Epithelial cell of prostate (primary cell): ENCODE results near the gene LRBA.

ENCODE experiments used
- DNase-seq: peaks from one replicate; pipeline ENCODE4 v3.0.0-alpha.2; 2011; ENCODE audit warnings: low read depth, low spot score
- H3K27ac ChIP-seq: fragments of 450-650 bp; 2 replicates; pipeline ENCODE4 v1.5.1; 2017; ENCODE audit warnings: mild to moderate bottlenecking

Gene LRBA

DNA sequence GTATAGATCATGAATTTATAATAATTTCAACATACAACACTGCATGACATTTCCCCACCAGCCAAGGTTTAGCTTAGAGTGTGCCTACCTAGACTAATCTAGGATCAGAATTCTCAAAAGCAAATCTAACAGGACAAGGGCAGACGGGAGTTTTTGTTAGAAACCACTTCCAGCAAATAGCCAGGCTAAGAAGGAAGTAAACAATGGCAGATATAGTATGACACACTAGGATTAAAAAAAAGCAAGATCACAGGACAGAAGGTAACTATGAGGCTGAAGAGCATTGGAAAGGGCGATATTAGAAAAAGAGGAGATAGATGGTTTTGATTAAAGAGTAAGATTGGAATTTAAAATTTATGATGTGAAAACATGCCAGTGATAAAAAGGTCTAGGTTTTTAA is 124.8 kb downstream of the LRBA start:
- DNase-seq, result no peak
- no peak overlapping the region for H3K27ac ChIP-seq

DNA sequence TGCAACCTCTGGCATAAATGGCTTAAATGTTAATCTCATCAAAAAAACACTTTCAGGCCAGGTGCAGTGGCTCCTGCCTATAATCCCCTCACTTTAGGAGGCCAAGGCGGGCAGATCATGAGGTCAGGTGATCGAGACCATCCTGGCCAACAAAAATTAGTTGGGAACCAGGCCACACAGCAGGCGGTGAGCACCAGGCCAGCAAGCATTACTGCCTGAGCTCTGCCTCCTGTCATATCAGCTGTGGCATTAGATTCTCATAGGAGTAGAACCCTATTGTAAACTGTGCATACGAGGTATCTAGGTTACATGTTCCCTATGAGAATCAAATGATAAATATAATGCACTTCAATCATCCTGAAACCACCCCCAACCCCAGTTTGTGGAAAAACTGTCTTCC is 125.8 kb downstream of the LRBA start:
- no peak overlapping the region for H3K27ac ChIP-seq
- no peak for DNase-seq

DNA sequence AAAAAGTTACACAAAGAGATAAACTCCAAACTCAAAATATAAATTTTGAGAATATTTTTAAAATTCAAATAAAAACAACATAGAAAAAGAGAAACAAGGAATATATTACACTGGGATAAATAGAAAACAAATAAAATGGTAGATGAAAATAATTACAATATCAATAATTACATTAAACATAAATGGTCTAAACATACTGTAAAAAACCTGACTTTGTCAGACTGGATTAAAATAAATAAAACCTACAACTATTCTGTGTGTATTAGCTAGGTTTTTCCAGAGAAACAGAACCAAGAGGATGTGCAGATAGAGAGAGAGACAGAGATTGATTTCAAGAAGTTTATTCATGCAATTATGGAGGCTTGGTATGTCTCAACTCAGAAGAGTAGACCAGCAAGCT is 126.5 kb downstream of the LRBA start:
- DNase-seq, result no peak

DNA sequence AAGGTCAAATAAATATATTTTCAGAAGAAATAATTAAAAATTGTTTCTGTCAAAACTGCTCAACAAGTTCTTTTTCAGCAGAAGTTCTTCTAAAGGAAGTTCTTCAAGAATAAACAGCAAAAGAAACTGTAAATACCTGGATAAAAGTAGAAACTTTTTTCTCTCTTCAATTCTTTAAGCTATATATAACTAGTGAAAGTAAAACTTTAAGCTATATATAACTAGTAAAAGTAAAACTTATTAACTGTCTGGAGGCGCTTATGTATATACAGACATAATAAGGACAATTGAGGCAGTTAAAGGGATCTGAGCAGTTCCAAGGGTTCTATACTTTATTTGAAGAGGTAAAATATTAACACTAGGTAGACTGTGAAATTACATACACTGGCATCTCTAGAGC is 126.9 kb downstream of the LRBA start:
- no peak for DNase-seq
- no peak overlapping the region for H3K27ac ChIP-seq

More for the DNA sequence above, 126.5 kb downstream of the LRBA start:
- H3K27ac ChIP-seq, result no peak overlapping the region

DNA sequence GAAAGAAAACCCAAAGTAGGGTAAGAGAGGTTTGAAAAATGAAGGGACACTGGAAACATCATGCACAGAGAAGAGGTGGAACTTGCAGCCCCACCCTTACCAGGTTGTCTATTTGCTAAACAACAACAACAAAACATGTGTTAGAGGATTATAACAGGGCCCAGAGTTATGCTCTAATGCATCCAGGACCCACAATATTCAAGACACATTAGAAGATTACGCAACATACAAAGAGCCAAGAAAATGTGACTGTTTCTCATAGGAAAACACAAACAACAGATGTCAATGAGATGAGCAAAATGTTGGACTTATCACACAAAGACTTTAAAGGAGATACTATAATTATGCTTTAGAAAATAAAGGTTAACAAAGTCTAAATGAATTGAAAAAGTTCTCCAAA is 128.5 kb downstream of the LRBA start:
- H3K27ac ChIP-seq, result peak overlapping the region; percentile 83

DNA sequence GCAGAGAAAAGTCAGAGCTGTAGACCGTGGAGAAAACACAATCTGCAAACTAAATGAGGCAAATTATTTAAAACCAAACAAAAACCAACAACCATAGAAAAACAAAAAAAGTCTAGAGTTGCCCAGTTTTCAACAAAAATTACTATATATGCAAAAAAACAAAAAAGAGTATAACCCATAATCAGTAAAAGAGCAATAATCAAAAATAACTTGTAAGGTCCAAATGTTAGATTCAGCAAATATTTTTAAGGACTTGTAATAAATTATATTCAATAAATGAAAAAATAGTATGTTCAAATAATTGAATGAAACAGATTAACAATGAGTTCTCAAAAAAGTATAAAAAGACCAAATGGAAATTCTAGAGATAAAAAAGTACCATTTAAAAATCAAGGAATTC is 130.5 kb downstream of the LRBA start:
- DNase-seq, result no peak
- H3K27ac ChIP-seq, result peak overlapping the region; percentile 83

More for the DNA sequence above, 128.5 kb downstream of the LRBA start:
- DNase-seq, result no peak

DNA sequence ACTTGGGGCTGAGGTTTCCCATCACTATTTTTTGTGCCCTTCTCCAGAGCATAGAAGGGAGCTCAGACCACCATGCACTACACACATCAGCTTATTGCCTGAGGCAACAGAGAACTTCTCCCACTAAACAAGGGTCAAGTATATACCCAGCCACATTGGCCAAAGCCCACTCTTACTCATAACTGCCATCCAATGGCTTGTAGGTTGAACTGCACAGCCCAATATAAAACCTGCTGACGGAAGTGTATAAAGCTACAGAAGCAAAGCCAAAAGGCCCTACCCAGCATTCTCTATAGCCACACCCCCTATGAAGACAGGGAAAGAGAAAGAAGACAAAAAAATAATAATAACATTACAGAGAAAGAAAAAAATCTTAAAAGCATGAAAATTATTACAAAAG is 139.7 kb downstream of the LRBA start:
- DNase-seq, result no peak
- no peak overlapping the region for H3K27ac ChIP-seq

DNA sequence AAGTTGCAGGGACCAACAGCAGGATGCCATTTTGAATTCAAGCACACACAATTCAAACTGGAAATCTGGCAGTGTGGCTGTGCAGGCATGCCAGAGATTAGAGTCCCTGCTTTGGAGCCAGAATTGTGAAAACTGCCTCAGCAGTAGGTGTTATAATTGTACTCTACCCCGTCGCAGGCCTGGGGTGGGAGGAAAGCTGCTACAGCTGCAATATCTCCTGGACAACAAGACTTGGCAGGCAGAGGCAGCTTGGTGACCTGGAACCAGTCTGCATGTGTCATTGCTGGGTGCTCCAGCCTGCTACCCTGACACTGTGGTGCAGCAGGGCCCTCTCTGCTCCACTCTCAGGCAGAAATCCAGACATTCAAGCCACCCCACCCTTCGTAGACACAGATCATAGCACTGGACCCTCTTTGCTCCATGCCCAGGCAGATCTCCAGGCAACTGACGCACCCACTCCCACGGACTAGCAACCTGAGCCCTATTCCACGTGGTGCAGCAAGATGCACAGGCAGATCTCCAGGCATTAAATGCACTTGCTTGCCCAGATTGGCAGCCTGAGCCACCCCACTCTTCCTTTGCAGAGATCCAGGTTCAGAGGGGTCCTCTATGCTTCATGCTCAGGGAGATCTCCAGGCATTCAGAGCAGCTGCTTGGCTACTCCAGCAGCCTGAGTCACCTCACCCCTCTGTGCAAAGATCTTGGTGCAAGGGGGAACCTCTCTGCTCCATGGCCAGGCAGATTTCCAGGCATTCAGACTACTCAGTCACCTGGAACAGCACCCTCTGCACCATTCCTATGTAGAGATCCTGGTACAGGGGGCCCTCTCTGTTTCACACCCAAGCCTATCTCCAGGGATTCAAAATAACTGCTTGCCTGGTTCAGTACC is 140.5 kb downstream of the LRBA start:
- DNase-seq, result no peak
- H3K27ac ChIP-seq, result no peak overlapping the region

DNA sequence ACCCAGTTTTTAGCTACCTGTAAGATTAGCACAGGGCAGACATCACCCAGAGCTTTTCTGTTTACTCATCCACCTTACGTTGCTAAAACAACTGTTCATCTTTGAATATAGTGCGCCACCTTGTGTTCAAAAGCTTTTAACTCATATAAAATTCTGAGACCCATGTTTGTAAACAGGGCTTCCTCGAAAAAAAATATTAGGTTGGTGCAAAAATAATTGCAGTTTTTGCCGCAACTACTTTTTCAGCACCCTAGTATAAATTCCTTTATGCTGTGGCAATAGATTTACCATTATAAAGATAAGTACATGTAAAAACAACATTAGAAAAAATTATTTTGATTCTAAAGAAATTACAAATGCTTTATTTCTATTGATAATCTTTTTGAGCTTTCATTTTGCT is 147.9 kb downstream of the LRBA start:
- peak; percentile 26 for DNase-seq
- H3K27ac ChIP-seq, result no peak overlapping the region

DNA sequence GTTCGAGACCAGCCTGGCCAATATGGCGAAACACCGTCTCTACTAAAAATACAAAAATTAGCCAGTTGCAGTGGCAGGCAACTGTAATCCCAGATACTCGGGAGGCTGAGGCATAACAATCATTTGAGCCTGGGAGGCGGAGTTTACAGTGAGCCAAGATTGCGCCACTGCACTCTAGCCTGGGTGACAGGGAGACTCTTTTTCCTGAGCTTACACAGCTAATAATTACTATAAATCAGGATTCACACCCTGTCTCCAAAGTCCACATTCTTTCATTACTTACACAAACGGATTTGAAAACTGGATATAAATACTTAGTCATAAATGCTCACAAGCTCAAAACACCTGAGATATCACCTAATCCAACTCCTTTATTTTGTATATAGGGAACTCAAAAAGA is 151.6 kb downstream of the LRBA start:
- no peak overlapping the region for H3K27ac ChIP-seq
- no peak for DNase-seq

DNA sequence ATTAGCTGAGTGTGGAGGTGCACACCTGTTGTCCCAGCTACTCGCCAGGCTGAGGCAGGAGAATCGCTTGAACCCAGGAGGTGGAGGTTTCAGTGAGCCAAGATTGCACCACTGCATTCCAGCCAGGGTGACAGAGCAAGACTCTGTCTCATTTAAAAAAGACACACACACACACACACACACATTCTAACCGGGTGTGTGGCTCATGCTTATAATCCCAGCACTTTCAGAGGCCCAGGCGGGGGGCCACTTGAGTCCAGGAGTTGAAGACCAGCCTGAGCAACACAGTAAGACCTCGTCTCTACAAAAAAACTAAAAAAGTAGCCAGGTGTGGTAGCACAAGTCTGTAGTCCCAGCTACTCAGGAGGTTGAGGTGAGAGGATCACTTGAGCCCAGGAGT is 152.3 kb downstream of the LRBA start:
- DNase-seq, result no peak
- H3K27ac ChIP-seq, result no peak overlapping the region

DNA sequence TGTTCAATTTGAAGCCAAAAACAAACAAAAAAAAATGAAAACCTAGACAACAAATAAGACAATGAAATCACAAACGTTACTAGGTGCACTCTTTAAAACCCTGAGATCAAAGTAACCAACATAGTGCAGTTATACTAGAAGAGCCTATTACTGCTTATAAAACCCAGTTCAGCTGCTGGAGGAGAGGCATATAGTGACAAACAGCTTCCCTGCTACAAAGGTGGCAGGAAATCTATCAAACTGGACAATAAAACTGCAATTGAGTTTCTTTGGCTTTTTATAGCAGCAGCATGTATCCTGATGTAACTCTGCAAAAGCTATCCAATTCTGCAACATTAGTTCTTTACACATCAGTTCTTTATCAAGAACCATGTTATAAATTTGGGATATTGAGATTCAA is 155.6 kb downstream of the LRBA start:
- H3K27ac ChIP-seq, result no peak overlapping the region
- no peak for DNase-seq

DNA sequence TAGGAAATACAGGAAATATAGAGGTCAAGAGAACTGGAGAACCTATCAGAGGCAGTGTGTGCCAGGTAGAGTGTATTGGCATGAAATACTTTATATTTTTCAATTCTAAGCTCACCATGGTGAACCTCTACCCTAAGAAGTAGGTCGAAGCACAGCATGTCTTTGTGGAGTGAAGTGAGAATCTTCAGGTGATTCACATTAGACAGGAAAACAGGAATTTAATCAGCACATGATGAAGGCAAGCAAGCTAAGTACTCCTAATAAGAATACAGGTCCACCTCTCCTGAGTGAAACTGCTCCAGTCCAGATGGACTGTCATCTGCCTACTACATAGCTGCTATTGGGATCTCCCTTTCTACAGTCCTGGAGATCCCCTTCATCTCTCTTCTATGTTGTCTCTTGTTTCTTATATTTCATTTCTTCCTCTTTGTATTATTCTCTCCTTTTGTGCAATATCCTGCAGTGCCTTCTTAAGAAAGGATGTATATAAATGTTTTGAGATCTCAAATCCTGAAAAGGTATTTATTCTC is 159.0 kb downstream of the LRBA start:
- H3K27ac ChIP-seq, result no peak overlapping the region
- no peak for DNase-seq

DNA sequence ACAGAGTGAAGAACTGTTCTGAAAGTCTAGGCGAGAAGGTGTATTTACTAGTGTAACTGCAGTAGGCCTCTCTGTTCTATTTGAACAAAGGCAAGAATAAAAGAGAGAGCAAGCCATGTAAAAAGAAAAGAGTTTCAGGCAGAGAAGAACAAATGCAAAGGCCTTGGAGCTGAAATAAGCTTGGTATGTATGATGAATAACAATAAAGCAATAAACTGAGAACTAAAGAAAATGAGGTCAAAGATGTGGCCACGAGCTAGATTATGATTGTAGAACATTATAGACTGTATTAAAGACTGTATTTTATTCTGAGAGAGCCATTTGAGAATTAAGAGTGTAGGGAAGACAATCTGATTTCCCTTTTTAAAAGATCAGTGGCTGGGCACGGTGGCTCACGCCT is 160.5 kb downstream of the LRBA start:
- H3K27ac ChIP-seq, result no peak overlapping the region
- no peak for DNase-seq

DNA sequence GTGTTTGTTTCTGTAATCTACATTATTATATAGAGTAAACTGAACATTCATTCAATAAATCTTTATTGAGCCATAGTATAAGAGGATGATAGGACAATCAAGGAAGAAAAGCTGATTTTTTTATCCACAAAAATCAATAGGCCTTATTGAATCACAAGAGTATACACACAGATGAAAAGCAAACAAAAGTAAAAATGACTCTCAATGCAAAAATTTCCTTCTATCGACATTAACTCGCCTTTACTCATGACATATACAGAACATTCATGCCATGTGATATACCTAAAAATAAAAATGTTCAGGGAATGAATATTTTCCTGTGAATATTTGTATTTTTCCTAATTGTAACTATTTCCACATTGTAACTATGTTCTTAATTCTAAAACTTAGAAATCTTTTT is 161.2 kb downstream of the LRBA start:
- no peak for DNase-seq
- no peak overlapping the region for H3K27ac ChIP-seq

DNA sequence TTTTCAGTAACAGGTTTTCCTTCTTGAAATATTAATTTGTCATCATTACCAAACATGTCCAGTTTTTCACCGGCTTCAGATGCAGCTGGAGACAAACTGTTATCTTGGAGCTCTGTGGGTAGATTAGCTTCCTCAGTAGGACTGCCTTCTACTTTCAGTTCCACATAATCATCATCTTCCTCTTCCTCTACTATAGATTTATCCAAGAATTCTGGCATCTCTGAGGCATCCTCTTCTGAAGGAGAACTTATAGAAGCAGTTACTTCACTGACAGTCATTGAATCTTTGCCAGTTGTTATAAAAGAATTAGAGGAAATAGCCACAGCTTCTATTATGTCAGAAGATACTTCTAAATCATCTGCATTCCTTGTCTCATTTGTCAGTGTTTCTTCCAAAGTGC is 162.9 kb downstream of the LRBA start:
- DNase-seq, result no peak
- H3K27ac ChIP-seq, result no peak overlapping the region

DNA sequence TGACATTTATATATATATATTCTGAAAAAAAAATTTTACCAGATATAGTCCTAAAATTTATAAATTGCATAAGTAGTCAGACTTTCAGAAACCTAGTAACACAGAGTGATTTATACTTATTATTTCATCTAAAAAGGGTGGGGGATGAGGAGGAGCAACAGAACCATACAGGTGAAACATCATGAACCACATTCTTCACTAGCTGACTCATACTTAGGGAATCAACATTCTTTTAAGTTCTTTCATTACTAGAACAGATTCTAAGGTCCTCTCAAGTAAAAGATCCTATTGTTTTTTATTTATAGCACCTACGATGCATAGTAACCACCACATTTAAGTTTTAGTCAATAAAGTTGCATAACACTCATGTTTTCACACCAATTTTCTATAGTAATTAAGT is 166.1 kb downstream of the LRBA start:
- peak overlapping the region; percentile 25 for H3K27ac ChIP-seq
- peak; percentile 20 for DNase-seq

DNA sequence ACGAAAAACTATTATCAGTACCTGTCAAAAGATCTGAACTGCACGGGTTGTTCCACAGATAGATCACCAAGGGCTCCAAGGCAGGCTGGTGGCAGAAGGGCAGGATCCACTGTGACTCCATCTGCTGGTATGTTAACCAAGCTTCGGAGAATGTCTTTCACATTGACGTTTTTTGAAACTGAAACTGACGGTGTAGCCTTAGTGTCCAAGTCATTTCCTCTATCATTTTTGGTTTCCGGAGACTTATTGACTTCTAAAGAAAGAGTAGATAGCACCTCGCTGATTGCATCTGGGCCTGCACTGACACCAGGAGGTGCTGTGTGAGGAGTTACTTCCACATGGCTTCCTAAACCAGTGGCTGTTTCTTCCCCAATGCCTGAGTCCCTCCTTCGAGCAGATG is 186.9 kb downstream of the LRBA start:
- H3K27ac ChIP-seq, result no peak overlapping the region
- DNase-seq, result no peak

DNA sequence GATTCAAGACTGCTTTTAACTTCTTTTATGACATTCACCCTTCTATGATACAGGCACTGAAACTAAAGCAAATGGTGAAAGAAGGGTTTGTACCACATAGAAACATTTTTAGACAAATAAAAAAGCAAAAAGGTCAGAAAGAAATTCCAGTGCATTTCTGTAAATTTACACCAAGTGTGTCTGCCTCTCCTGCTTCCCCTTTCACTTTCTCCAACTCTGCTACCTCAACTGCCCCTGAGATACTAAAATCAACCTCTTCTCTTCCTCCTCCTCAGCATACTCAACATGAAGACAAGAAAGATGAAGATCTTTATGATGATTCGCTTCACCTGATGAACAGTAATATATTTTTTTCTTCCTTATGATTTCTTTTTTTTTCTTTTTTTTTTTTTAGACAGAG is 187.9 kb downstream of the LRBA start:
- no peak for DNase-seq
- no peak overlapping the region for H3K27ac ChIP-seq

DNA sequence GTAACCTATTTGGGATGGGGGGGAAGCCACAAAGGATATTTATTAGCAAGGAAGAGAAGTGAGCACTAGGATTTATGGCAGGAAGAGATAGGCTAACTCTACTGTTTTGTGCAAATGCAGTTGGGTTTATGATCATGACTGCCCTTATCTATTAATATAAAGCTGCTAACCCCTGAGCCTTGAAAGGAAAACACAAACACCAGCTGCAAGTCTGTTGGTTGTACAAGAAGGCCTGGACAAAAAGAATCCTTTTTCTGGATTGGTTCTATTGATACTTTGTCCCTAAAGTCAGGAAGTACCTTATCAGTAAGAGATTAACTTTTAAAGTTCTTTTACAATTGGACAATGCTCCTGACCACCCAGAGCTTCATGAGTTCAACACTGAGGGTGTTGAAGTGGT is 188.8 kb downstream of the LRBA start:
- H3K27ac ChIP-seq, result no peak overlapping the region
- no peak for DNase-seq

DNA sequence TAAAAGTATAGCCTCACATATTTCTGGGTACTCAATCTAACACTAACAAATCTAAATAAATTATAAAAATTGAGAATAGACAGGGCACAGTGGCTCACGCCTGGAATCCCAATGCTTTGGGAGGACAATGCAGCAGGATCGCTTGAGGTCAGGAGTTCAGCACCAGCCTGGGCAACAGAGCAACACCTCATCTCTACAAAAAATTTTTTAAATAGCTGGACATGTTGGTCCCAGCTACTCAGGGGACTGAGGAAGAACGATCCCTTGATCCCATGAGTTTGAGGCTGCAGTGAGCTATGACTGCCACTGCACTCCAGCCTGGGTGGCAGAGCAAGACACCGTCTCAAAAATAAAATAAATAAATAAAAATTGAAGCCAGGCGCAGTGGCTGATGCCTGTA is 192.7 kb downstream of the LRBA start:
- no peak for DNase-seq
- no peak overlapping the region for H3K27ac ChIP-seq

DNA sequence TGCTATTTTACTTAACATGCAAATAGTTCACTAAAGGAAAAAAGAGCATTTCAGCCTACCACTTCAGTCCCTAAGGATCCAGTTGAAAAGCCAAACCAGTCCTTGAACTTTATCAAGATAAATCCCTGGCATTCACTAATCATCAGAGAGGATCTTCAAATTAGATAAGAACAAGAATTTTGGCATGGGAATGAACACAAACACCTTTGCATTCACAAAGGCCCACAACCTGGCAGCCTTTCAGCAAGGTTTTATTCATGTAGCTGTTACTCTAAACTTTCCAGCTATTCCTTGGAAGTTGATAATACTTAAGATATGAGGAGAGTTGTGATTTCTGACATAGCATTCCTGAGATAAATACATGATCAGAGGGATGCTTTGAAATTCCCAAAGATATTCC is 193.4 kb downstream of the LRBA start:
- H3K27ac ChIP-seq, result no peak overlapping the region
- DNase-seq, result no peak
